ENCODE results near the gene SEPTIN1. TPM values are rescaled to one million over a fixed set of nuclear protein-coding genes. Genes with fewer than 3 reads are reported as not detected.
A peak's percentile ranks its signal among the peaks of the same experiment; 100 is the strongest.

The SEPTIN1 gene
- total RNA-seq, 2 experiments from 2014 or later, result 133 to 181 TPM

- Histone ChIP-seq H3K4me2 (ENCODE audit: low read length) (peak overlapping the region; percentile 86), H3K27ac (ENCODE audit: low read depth, low read length, poor library complexity, severe bottlenecking) (peak overlapping the region; percentile 82)
- no TSS peak for BruUV-seq (replicated peaks)
These were observed 27.0 kb upstream of the SEPTIN1 start for GRCh38 chr16:30409125-30410060.

GRCh38 chr16:30407804-30408534, 25.6 kb upstream of the SEPTIN1 start:
- no TSS peak for BruUV-seq (replicated peaks)
- POLR2A ChIA-PET, result interaction anchor here (1.1 to 5.0 kb wide), 7 partner anchors 10 to 58 kb away, joined by 3 to 19 read pairs (median 5); partner anchors contain the start of genes SEPTIN1, TBC1D10B and ZNF48
- no peak overlapping the region; the same call in 1 of the 2 replicates for H2AFZ ChIP-seq (ENCODE audit: low read length)

More at GRCh38 chr16:30409125-30410060, 27.0 kb upstream of the SEPTIN1 start:
- H3K4me1 ChIP-seq (ENCODE audit: insufficient read depth, low read length, poor library complexity, severe bottlenecking), result peaks cover 28% of the 10 kb centered on the region
- H4K20me1 ChIP-seq (ENCODE audit: insufficient read depth, low read length), result no peaks in the 10 kb centered on the region
- CTCF ChIA-PET (ENCODE audit: unreplicated experiment), result interaction anchor here (0.6 to 1.7 kb wide), 3 partner anchors 8 to 39 kb away, joined by 3 to 6 read pairs (median 3); partner anchors contain the start of gene DCTPP1
- H3K9me2 ChIP-seq (ENCODE audit: insufficient read depth, low read length), result no peaks in the 10 kb centered on the region
- intact Hi-C loops (cut with micrococcal nuclease; ENCODE audit: unreplicated experiment), result loop anchor here (1.0 to 10.0 kb wide), 3 partner anchors 31 to 315 kb away; partner anchors contain the start of genes TBX6 and YPEL3
- TF ChIP-seq EZH2phosphoT487 (IDR thresholded peaks at IDR 0.05; ENCODE audit: borderline replicate concordance, low read depth, low read length) (no peak), CTCF (conservative IDR thresholded peaks at IDR 0.05; ENCODE audit: low read length) (peak; percentile 97)
- 0 out of 2 replicates have a peak overlapping the region, but pooled peaks have one; percentile 8 for H2AFZ ChIP-seq (ENCODE audit: low read length)
- no peaks in the 10 kb centered on the region for H3K9me3 ChIP-seq (ENCODE audit: low read length)
- peak overlapping the region; percentile 55 for H3K4me3 ChIP-seq (ENCODE audit: low read depth, low read length, poor library complexity, severe bottlenecking)
- peaks cover 41% of the 10 kb centered on the region for H3K36me3 ChIP-seq (ENCODE audit: insufficient read depth, low read length)
- POLR2A ChIA-PET, result interaction anchor here (0.7 to 5.0 kb wide), 4 partner anchors 26 to 63 kb away, joined by 3 to 19 read pairs (median 6); partner anchors contain the start of genes SEPTIN1 and TBC1D10B
- H3K79me2 ChIP-seq (ENCODE audit: insufficient read depth, low read depth, low read length), result peaks cover 12% of the 10 kb centered on the region; the same call in 1 of the 2 replicates
- peak; percentile 94 for DNase-seq (ENCODE audit: low spot score)

More at GRCh38 chr16:30407804-30408534, 25.6 kb upstream of the SEPTIN1 start:
- peak overlapping the region; percentile 86 for H3K4me2 ChIP-seq (ENCODE audit: low read length)
- H3K9me2 ChIP-seq (ENCODE audit: insufficient read depth, low read length), result no peaks in the 10 kb centered on the region
- H3K27ac ChIP-seq (ENCODE audit: low read depth, low read length, poor library complexity, severe bottlenecking), result peak overlapping the region; percentile 82
- H3K36me3 ChIP-seq (ENCODE audit: insufficient read depth, low read length), result peaks cover 27% of the 10 kb centered on the region
- TF ChIP-seq CTCF (conservative IDR thresholded peaks at IDR 0.05; ENCODE audit: low read length) (no peak), EZH2phosphoT487 (IDR thresholded peaks at IDR 0.05; ENCODE audit: borderline replicate concordance, low read depth, low read length) (no peak)
- H3K4me3 ChIP-seq (ENCODE audit: low read depth, low read length, poor library complexity, severe bottlenecking), result peak overlapping the region; percentile 84
- intact Hi-C loops (cut with micrococcal nuclease; ENCODE audit: unreplicated experiment), result loop anchor here (2.0 to 10.0 kb wide), 2 partner anchors 29 to 313 kb away; partner anchors contain the start of genes TBX6 and YPEL3
- no peaks in the 10 kb centered on the region for H4K20me1 ChIP-seq (ENCODE audit: insufficient read depth, low read length)
- CTCF ChIA-PET (ENCODE audit: unreplicated experiment), result interaction anchor here (0.6 to 1.4 kb wide), 3 partner anchors 22 to 221 kb away, joined by 4 to 5 read pairs (median 4); partner anchors contain the start of genes DCTPP1 and SEPTIN1
- H3K79me2 ChIP-seq (ENCODE audit: insufficient read depth, low read depth, low read length), result peaks cover 12% of the 10 kb centered on the region; the same call in 1 of the 2 replicates
- DNase-seq (ENCODE audit: low spot score), result no peak
- H3K4me1 ChIP-seq (ENCODE audit: insufficient read depth, low read length, poor library complexity, severe bottlenecking), result peaks cover 28% of the 10 kb centered on the region
- no peaks in the 10 kb centered on the region for H3K9me3 ChIP-seq (ENCODE audit: low read length)

Data from OCI-LY7 (cell line).